ENCODE results near the gene MEIKIN.

The MEIKIN gene

DNA sequence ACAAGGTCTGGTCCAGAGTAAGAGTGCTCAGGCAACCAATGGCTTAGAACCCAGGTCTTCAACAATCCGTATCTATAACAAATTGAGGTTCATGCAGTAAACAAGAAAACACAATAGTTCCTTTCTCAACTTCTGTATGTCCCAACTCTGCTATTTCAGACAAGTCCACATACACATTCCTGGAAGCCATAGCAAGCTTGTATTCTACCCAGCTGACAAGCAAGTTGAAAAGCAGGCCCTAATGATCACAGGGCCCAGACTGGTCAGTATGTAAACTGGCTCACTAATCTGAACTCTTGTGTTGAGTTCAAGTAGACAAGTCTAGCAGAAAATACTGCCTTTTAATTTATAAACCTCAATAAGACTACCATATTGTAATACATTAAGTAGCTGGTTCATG is 175.5 kb downstream of the MEIKIN start:
- Histone ChIP-seq H3K9me3 (ENCODE audit: control insufficient read depth, insufficient read depth, low read length) (no peaks in the 10 kb centered on the region), H3K79me2 (ENCODE audit: control insufficient read depth, low read length) (peaks cover 95% of the 10 kb centered on the region), H3K9me2 (replicated peaks; ENCODE audit: control insufficient read depth, low read length) (no peaks in the 10 kb centered on the region), H3F3A (ENCODE audit: control insufficient read depth, insufficient read depth) (no peaks in the 10 kb centered on the region), H3K27me3 (ENCODE audit: control insufficient read depth, low read length) (no peaks in the 10 kb centered on the region), H3K4me1 (ENCODE audit: control insufficient read depth, low read length) (no peaks in the 10 kb centered on the region), H3K36me3 (ENCODE audit: control insufficient read depth, low read length) (no peaks in the 10 kb centered on the region), H3K4me2 (ENCODE audit: low read length) (no peak overlapping the region), H3K4me3 (ENCODE audit: low read length) (no peak overlapping the region), H4K20me1 (ENCODE audit: control insufficient read depth, insufficient read depth, low read depth, low read length) (no peaks in the 10 kb centered on the region), H3K27ac (ENCODE audit: low read depth, low read length) (no peak overlapping the region)
- TF ChIP-seq, protein P1, sequence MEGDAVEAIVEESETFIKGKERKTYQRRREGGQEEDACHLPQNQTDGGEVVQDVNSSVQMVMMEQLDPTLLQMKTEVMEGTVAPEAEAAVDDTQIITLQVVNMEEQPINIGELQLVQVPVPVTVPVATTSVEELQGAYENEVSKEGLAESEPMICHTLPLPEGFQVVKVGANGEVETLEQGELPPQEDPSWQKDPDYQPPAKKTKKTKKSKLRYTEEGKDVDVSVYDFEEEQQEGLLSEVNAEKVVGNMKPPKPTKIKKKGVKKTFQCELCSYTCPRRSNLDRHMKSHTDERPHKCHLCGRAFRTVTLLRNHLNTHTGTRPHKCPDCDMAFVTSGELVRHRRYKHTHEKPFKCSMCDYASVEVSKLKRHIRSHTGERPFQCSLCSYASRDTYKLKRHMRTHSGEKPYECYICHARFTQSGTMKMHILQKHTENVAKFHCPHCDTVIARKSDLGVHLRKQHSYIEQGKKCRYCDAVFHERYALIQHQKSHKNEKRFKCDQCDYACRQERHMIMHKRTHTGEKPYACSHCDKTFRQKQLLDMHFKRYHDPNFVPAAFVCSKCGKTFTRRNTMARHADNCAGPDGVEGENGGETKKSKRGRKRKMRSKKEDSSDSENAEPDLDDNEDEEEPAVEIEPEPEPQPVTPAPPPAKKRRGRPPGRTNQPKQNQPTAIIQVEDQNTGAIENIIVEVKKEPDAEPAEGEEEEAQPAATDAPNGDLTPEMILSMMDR (IDR thresholded peaks at IDR 0.05; ENCODE audit: low read depth, low read length, poor library complexity, severe bottlenecking), result no peak
- TF ChIP-seq EZH2phosphoT487 (IDR thresholded peaks at IDR 0.05; ENCODE audit: borderline replicate concordance, low read length), result no peak

DNA sequence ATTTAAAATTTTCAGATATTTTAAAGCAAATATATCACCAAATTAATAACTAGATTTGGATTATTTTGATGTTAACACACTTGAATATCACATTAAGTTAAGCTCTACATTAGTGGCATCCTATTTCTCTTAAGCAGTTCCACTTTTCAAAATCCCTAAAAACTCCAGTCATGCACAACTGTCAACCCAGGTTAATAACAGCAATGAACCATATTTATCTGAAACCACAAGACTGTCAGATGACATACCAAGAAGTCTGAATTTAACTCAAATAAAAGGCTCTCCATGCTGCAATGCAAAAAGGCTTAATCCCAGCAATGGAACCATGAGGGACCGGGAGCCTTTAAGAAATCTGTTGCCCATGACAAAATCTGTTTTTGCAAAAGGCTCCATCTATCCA is 176.1 kb downstream of the MEIKIN start:
- H3K4me2 ChIP-seq (ENCODE audit: low read length), result no peak overlapping the region
- TF ChIP-seq, protein P1 (IDR thresholded peaks at IDR 0.05; ENCODE audit: low read depth, low read length, poor library complexity, severe bottlenecking), result no peak
- no peaks in the 10 kb centered on the region for H3K27me3 ChIP-seq (ENCODE audit: control insufficient read depth, low read length)
- no peak overlapping the region for H3K4me3 ChIP-seq (ENCODE audit: low read length)
- H3K36me3 ChIP-seq (ENCODE audit: control insufficient read depth, low read length), result no peaks in the 10 kb centered on the region
- no peak overlapping the region for H3K27ac ChIP-seq (ENCODE audit: low read depth, low read length)
- no peaks in the 10 kb centered on the region for H3F3A ChIP-seq (ENCODE audit: control insufficient read depth, insufficient read depth)
- H3K9me2 ChIP-seq (replicated peaks; ENCODE audit: control insufficient read depth, low read length), result no peaks in the 10 kb centered on the region
- no peaks in the 10 kb centered on the region for H3K4me1 ChIP-seq (ENCODE audit: control insufficient read depth, low read length)
- no peaks in the 10 kb centered on the region for H3K9me3 ChIP-seq (ENCODE audit: control insufficient read depth, insufficient read depth, low read length)
- no peaks in the 10 kb centered on the region for H4K20me1 ChIP-seq (ENCODE audit: control insufficient read depth, insufficient read depth, low read depth, low read length)
- H3K79me2 ChIP-seq (ENCODE audit: control insufficient read depth, low read length), result peaks cover 95% of the 10 kb centered on the region

DNA sequence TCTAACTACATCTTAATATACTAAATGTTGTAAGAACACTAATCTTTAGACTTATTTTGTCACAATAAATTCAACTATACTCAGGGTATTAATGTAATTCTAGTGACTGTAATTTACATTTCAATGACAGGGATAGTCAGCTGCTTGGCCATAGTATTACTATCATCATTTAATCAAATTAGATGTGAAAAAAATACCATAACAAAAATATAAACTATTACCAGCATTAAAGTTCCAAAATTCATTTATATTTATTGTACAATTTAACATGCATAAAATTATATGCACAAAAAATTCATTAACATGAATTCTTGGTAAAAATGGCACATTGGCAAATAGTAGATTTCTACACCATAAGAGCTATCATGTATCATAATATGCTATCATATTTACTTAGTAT is 177.6 kb downstream of the MEIKIN start:
- no peaks in the 10 kb centered on the region for H3K27me3 ChIP-seq (ENCODE audit: control insufficient read depth, low read length)
- no peak overlapping the region for H3K4me3 ChIP-seq (ENCODE audit: low read length)
- H3K4me1 ChIP-seq (ENCODE audit: control insufficient read depth, low read length), result no peaks in the 10 kb centered on the region
- H3K27ac ChIP-seq (ENCODE audit: low read depth, low read length), result no peak overlapping the region
- no peaks in the 10 kb centered on the region for H3F3A ChIP-seq (ENCODE audit: control insufficient read depth, insufficient read depth)
- TF ChIP-seq EZH2phosphoT487 (IDR thresholded peaks at IDR 0.05; ENCODE audit: borderline replicate concordance, low read length), result no peak
- TF ChIP-seq, protein P1 (IDR thresholded peaks at IDR 0.05; ENCODE audit: low read depth, low read length, poor library complexity, severe bottlenecking), result no peak
- H3K9me3 ChIP-seq (ENCODE audit: control insufficient read depth, insufficient read depth, low read length), result no peaks in the 10 kb centered on the region
- peaks cover 95% of the 10 kb centered on the region for H3K79me2 ChIP-seq (ENCODE audit: control insufficient read depth, low read length)
- no peaks in the 10 kb centered on the region for H3K36me3 ChIP-seq (ENCODE audit: control insufficient read depth, low read length)
- no peaks in the 10 kb centered on the region for H3K9me2 ChIP-seq (replicated peaks; ENCODE audit: control insufficient read depth, low read length)
- H4K20me1 ChIP-seq (ENCODE audit: control insufficient read depth, insufficient read depth, low read depth, low read length), result no peaks in the 10 kb centered on the region
- H3K4me2 ChIP-seq (ENCODE audit: low read length), result no peak overlapping the region

GRCh38 chr5:131766689-131767088 is 178.8 kb downstream of the MEIKIN start:
- H3K9me2 ChIP-seq (replicated peaks; ENCODE audit: control insufficient read depth, low read length), result no peaks in the 10 kb centered on the region
- H3K27ac ChIP-seq (ENCODE audit: low read depth, low read length), result no peak overlapping the region
- no peaks in the 10 kb centered on the region for H3K9me3 ChIP-seq (ENCODE audit: control insufficient read depth, insufficient read depth, low read length)
- no peaks in the 10 kb centered on the region for H3K27me3 ChIP-seq (ENCODE audit: control insufficient read depth, low read length)
- TF ChIP-seq, protein P1 (IDR thresholded peaks at IDR 0.05; ENCODE audit: low read depth, low read length, poor library complexity, severe bottlenecking), result no peak
- no peak for TF ChIP-seq EZH2phosphoT487 (IDR thresholded peaks at IDR 0.05; ENCODE audit: borderline replicate concordance, low read length)
- no peaks in the 10 kb centered on the region for H3K36me3 ChIP-seq (ENCODE audit: control insufficient read depth, low read length)
- no peak overlapping the region for H3K4me3 ChIP-seq (ENCODE audit: low read length)
- H3K4me1 ChIP-seq (ENCODE audit: control insufficient read depth, low read length), result no peaks in the 10 kb centered on the region
- peaks cover 95% of the 10 kb centered on the region for H3K79me2 ChIP-seq (ENCODE audit: control insufficient read depth, low read length)
- no peaks in the 10 kb centered on the region for H4K20me1 ChIP-seq (ENCODE audit: control insufficient read depth, insufficient read depth, low read depth, low read length)
- no peak overlapping the region for H3K4me2 ChIP-seq (ENCODE audit: low read length)
- no peaks in the 10 kb centered on the region for H3F3A ChIP-seq (ENCODE audit: control insufficient read depth, insufficient read depth)
